SW480 (cell line): ENCODE data around the gene SPANXA2.
A peak's percentile ranks its signal among the peaks of the same experiment; 100 is the strongest.
"Not testable (repeated sequence)": the region's sequence is repeated elsewhere in the genome, so short reads cannot be mapped to it uniquely, and the experiment has no call there.

ENCODE experiments used
- DNase-seq: peaks from one replicate; pipeline ENCODE4 v3.0.0-alpha.2; 2016; ENCODE audit warnings: low spot score

Gene SPANXA2

DNA sequence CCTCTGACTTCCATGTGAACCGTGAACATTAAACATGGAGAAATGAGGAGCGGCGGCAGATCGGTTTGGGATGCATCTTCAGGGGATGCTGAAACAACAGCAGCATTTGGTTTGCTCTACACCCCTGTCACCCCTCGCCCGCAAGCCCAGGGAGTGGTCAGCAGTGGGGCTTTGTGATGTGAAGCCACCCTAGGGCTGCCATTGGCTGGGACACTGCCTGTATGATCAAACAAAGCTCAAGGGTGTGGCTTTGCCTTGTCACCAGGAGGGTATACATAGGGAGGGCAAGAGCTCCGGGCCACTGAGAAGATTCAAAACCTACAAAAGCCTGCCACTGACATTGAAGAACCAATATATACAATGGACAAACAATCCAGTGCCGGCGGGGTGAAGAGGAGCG is at the start of gene SPANXA2:
Gene SPANXA2, plus strand, starts transcription at position 301 of the 400 bp plus-strand sequence. Its CDS starts 60 bp downstream, at position 361.
- DNase-seq, result not testable (repeated sequence)

GRCh38 chrX:141542551-141542950 is 47.0 kb upstream of the SPANXA2 start:
- DNase-seq, result not testable (repeated sequence)

DNA sequence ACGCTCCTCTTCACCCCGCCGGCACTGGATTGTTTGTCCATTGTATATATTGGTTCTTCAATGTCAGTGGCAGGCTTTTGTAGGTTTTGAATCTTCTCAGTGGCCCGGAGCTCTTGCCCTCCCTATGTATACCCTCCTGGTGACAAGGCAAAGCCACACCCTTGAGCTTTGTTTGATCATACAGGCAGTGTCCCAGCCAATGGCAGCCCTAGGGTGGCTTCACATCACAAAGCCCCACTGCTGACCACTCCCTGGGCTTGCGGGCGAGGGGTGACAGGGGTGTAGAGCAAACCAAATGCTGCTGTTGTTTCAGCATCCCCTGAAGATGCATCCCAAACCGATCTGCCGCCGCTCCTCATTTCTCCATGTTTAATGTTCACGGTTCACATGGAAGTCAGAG is 4.9 kb upstream of the SPANXA2 start, which contains the start of gene SPANXA1:
Gene SPANXA1, minus strand, starts transcription at position 101 of the 400 bp plus-strand sequence. Its CDS starts 60 bp downstream, at position 41.
- DNase-seq, result not testable (repeated sequence)

GRCh38 chrX:141609111-141609510 is 19.6 kb downstream of the SPANXA2 start:
- DNase-seq, result no peak

DNA sequence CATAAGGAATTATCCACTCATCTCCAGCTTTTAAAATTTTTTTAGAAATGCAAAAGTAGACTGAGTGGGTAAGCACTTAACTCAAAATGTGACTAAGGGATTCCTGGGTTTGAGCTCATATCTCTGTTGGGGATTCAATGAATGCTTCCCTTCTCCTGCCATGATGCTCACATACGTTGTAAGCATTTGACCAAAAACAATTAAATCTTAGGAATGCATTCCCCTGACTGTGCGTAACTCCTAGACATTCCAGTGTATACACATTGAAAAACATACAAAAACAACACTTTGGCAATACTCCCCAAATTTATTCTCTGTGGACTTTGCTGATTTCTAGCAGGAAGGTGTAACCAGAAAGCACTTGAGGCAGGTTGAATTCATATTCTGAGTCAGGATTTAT is 29.8 kb downstream of the SPANXA2 start:
- DNase-seq, result no peak

- peak; percentile 0 for DNase-seq
Measured at GRCh38 chrX:141632124-141632523, 42.6 kb downstream of the SPANXA2 start.

DNA sequence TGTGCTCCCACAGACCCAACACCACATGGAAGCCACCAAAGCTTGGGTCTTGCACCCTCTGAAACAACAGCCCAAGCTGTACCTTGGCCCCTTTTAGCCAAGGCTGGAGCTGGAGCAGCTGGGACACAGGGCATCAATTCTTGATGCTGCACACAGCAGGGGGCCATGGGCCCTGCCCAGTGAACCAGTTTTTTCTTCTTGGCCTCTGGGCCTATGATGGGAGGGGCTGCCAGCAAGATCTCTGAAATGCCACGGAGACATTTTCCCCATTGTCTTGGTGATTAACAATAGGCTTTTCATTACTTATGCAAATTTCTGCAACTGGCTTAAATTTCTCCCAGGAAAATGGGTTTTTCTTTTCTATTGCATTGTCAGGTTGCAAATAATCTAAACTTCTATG is 49.0 kb downstream of the SPANXA2 start:
- no peak for DNase-seq
